Tibial nerve (tissue), 4 donors: Measurements from ENCODE around the gene FANK1.

Experiments
- CTCF ChIP-seq, 5 experiments: fragments of 200-600 bp in 3 of 5; fragments of 450-650 bp in 2 of 5; sonication (generic) in 3 of 5; IDR thresholded peaks; one replicate each; pipeline ENCODE4 v1.5.1; 2016 to 2019; ENCODE audit warnings: antibody characterized with exemption in 5 of 5, mild to moderate bottlenecking in 3 of 5, moderate library complexity in 2 of 5
- EP300 ChIP-seq, 2 donors: sonication (generic); formaldehyde crosslinking; IDR thresholded peaks; one replicate each; pipeline ENCODE4 v1.6.1; 2017; ENCODE audit warnings: antibody characterized with exemption in 2 of 2, mild to moderate bottlenecking in 1 of 2
- POLR2A ChIP-seq, 2 donors: fragments of 450-650 bp; IDR thresholded peaks; one replicate each; pipeline ENCODE4 v1.6.1; 2017; ENCODE audit warnings: antibody characterized with exemption in 2 of 2, mild to moderate bottlenecking in 2 of 2, moderate library complexity in 2 of 2

DNA sequence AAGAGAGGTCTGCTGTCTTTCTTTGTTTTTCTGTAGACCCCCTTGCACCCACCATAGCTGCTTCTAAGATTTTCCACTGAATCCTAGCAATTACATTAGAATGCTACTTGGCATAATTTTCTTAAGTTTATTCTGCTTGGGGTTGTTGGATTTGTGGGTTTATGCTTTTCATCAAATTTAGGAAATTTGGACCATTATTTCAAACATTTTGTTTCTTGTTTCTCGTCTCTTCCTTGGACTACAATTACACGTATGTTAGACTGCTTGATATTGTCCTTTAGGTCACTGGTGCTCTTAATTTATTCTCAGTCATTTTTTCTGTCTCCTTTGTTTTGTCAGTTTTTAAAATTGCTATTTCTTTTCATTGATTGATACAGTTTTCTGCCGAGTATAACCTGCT, 65.8 kb downstream of the FANK1 start:
- no peak for TF ChIP-seq CTCF (IDR thresholded peaks at IDR 0.05)
- TF ChIP-seq POLR2A (IDR thresholded peaks at IDR 0.05), result no peak
- TF ChIP-seq EP300 (IDR thresholded peaks at IDR 0.05), result no peak
